NB4 (cell line): Measurements from ENCODE around the gene KLHDC10.
"Not testable (repeated sequence)": the region's sequence is repeated elsewhere in the genome, so short reads cannot be mapped to it uniquely, and the experiment has no call there.

Experiments used
- MYC ChIP-seq: IDR thresholded peaks from 2 replicates; pipeline ENCODE4 v1.6.1; 2011; ENCODE audit warnings: low read depth, low read length
- POLR2A ChIP-seq: IDR thresholded peaks from 2 replicates; pipeline ENCODE4 v1.6.1; 2011; ENCODE audit warnings: mild to moderate bottlenecking; ENCODE audit not compliant: insufficient read length; ENCODE audit errors: extremely low read depth
- TF ChIP-seq, protein P1 (sequence below): IDR thresholded peaks from one replicate; pipeline ENCODE4 v1.5.1; 2012; ENCODE audit warnings: low read depth, low read length
- TF ChIP-seq, protein P2 (sequence below): IDR thresholded peaks from 2 replicates; pipeline ENCODE4 v1.6.1; 2011; ENCODE audit warnings: low read depth, low read length

DNA sequence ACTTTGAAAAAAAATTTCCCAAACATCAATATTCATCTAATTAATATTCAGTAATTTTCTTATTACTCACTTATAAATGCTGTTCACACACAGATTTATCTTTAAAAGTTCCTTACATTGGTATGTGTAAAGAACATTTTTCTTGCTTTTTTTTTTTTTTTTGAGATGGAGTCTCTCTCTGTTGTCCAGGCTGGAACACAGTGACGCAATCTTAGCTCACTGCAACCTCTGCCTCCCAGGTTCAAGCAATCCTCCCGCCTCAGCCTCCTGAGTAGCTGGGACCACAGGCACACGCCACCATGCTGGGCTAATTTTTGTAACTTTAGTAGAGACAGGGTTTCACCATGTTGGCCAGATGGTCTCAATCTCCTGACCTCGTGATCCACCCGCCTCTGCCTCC is 114.0 kb downstream of the KLHDC10 start:
- TF ChIP-seq, protein P1, sequence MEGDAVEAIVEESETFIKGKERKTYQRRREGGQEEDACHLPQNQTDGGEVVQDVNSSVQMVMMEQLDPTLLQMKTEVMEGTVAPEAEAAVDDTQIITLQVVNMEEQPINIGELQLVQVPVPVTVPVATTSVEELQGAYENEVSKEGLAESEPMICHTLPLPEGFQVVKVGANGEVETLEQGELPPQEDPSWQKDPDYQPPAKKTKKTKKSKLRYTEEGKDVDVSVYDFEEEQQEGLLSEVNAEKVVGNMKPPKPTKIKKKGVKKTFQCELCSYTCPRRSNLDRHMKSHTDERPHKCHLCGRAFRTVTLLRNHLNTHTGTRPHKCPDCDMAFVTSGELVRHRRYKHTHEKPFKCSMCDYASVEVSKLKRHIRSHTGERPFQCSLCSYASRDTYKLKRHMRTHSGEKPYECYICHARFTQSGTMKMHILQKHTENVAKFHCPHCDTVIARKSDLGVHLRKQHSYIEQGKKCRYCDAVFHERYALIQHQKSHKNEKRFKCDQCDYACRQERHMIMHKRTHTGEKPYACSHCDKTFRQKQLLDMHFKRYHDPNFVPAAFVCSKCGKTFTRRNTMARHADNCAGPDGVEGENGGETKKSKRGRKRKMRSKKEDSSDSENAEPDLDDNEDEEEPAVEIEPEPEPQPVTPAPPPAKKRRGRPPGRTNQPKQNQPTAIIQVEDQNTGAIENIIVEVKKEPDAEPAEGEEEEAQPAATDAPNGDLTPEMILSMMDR = not testable (repeated sequence)
- not testable (repeated sequence) for TF ChIP-seq MYC, POLR2A
- TF ChIP-seq, protein P2, sequence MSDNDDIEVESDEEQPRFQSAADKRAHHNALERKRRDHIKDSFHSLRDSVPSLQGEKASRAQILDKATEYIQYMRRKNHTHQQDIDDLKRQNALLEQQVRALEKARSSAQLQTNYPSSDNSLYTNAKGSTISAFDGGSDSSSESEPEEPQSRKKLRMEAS = not testable (repeated sequence)
